HG02678 (cell line): ENCODE measurements around the gene RCOR2.
A peak's percentile ranks its signal among the peaks of the same experiment; 100 is the strongest.

ENCODE experiments used
- ATAC-seq: cut with Tn5 transposase; IDR thresholded peaks from one replicate; pipeline ENCODE4 v1.9.1; 2021; ENCODE audit warnings: mild to moderate bottlenecking, moderate library complexity; ENCODE audit not compliant: unreplicated experiment

The RCOR2 gene

DNA sequence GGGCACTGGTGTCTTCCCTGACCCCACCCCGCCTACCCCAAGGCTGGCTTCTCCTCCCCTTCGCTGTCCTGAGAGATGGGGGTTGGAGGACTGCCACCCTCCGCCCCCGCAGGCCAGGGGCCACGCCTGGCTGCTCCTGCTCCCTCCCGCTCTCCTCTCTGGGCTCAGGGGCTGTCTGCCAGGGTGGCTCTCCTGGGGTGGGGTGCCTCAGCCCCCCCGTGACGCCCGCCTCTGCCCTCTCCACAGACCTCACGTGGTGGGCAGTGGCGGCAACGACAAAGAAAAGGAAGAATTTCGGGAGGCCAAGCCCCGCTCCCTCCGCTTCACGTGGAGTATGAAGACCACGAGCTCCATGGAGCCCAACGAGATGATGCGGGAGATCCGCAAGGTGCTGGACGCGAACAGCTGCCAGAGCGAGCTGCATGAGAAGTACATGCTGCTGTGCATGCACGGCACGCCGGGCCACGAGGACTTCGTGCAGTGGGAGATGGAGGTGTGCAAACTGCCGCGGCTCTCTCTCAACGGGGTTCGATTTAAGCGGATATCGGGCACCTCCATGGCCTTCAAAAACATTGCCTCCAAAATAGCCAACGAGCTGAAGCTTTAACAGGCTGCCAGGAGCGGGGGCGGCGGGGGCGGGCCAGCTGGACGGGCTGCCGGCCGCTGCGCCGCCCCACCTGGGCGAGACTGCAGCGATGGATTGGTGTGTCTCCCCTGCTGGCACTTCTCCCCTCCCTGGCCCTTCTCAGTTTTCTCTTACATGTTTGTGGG is 8.1 kb downstream of the RCOR2 start:
- ATAC-seq = no peak

DNA sequence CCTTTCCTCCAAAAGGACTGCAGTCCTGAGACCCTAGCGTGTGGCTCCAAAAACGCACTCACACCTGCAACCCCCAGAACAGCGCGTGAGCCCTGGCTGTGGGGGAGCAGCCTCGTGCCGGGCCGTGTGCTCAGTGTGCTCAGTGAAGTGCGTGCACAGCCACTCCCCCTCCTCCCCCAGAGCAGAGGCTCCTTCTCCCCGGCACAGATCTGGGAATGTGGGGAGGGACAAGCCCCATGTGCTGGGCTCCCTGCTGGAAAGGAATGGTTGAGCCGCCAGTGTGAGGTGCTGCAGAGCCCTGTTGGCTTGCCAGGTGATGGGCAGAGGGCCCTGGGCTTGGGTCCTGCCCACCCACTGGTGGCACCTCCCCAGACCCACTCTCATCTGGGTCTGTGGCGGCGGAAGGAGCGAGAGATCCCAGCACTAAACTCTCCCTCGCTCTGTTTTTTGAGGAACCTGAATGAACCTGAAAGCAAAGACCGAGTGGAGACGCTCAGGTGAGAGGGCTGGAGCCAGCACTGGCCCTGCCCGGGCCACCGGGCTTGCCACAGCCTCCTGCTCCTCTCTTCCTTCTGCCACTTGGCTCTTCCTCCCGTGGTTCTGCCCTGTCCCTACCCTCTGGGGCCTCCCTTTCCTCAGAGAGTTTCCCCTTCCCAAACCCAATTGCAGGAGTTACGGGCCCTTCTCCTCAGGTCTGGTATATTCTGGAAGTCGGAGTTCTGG is 9.0 kb downstream of the RCOR2 start:
- no peak for ATAC-seq

GRCh38 chr11:63907063-63907462 is 9.9 kb downstream of the RCOR2 start:
- no peak for ATAC-seq

- no peak for ATAC-seq
Measured at GRCh38 chr11:63906585-63906984, 10.4 kb downstream of the RCOR2 start.

- ATAC-seq = no peak
Measured at GRCh38 chr11:63906087-63906486, 10.9 kb downstream of the RCOR2 start.

DNA sequence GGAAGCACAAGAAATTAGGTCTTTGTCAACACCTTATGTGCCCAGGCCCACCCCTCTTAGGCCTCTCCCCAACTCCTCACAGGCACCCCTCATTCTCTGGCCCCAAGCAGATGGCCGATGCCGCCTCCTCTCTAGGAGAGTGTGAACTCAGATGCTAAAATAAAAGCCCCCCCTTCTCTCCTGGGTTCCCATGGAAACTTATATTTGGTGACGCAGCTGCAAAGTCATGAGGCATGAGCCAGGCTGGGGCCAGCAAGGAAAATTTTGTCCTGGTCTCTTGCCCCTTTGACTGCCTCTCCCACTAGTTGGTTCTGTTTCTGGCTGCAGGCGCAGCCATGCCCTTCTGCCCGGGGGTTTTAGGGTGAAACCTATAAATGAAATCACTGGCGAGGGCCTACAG is 11.8 kb downstream of the RCOR2 start:
- ATAC-seq = no peak

DNA sequence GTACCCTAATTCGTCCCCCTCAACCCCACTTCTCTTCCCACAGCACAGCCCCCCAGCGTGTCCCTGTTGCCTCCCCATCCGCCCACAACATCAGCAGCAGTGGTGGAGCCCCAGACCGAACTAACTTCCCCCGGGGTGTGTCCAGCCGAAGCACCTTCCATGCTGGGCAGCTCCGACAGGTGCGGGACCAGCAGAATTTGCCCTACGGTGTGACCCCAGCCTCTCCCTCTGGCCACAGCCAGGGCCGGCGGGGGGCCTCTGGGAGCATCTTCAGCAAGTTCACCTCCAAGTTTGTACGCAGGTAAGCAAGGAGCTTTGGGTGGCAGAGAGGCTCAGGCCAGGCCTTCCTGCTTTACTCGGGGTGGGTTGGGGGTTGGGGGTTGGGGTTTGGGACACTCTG is 12.2 kb downstream of the RCOR2 start:
- ATAC-seq = no peak

DNA sequence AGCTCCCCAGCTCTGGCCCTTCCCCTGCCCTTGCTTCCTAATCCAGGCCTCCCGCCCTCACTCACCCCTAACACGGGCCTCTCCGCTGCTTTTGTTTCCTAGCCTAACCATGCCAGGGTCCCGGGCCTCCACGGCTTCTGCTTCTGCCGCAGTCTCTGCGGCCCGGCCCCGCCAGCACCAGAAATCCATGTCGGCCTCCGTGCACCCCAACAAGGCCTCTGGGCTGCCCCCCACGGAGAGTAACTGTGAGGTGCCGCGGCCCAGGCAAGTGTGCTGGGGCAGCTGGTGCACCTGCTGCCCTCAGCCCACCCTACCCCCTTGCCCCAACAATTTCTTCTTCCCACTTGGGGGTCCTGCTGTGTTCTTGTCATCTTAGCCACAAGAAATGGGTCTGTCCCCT is 13.1 kb downstream of the RCOR2 start:
- ATAC-seq = no peak

DNA sequence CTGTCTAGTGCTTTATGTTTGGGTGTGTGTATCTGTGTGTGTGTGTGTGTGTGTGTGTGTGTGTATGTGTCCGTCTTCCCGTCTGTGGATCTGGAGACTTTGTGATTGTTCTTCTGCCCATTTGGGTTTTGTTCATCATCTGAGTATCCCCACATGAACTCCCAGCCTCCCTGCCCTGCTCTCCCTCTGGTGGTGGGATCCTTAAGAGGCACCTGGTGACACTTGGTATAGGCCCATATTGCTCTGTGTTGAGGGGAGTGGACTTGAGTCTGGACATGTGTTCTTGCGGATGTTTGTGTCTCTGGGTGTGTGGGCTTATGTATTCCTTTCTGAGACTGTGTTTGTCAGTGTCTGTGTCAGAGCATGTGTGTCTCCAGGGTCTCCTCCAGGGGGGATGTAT is 15.3 kb downstream of the RCOR2 start:
- ATAC-seq = no peak

DNA sequence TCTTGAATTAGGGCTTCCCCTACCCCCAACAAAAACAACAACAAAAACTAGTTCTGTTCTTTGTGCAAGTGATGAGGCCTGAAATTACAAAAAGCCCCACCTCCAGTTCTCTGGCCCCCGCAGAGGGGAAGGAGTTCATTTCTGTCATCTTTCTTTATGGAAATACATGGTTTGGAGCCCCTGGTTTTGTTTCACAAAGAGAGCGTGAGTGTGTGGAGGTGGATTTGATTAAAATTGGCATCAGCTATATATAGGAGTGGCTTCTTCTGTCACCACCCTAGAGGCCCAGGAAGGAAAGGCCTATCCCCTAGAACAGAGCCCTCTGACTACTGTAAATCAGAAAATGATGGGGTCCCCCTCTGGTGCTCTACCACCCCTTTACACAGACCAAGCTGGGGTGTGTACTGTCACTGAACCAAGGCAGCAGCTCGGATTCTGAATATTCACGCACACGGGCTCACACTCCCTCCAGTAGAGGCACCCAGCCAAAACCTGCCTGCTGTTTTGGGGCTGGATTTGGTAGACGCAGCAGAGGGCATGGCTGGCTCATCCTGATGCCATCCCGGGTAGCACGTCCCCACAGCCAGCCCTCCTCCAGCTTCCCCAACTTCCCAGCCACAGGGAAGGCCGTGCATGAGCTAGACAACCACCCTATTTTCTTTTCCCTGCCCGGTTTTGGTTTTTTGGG is 19.4 kb downstream of the RCOR2 start:
- no peak for ATAC-seq

GRCh38 chr11:63896071-63896470 is 20.9 kb downstream of the RCOR2 start:
- ATAC-seq = no peak

- no peak for ATAC-seq
Measured at GRCh38 chr11:63893355-63893754, 23.6 kb downstream of the RCOR2 start.

GRCh38 chr11:63892228-63892627 is 24.7 kb downstream of the RCOR2 start:
- no peak for ATAC-seq

DNA sequence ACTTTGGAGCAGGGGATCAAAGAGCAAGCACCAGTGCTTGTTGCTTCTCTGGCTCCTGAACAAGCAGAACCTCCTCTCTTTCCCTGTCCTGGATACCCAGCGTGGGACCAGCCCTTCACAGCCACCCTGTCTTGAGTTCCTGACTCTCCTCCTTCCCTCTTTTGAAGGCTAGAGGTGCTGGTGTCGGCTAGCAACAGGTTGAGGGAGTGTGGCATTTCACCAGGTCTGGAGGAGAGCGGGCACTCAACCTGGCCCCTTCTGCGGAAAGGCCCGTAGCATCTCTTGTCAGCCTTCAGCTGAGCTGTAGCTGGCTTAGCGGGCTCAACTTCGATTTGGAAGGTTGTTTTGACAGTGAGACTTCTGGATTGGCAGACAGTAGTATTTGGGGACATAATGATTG is 26.6 kb downstream of the RCOR2 start:
- ATAC-seq = no peak

DNA sequence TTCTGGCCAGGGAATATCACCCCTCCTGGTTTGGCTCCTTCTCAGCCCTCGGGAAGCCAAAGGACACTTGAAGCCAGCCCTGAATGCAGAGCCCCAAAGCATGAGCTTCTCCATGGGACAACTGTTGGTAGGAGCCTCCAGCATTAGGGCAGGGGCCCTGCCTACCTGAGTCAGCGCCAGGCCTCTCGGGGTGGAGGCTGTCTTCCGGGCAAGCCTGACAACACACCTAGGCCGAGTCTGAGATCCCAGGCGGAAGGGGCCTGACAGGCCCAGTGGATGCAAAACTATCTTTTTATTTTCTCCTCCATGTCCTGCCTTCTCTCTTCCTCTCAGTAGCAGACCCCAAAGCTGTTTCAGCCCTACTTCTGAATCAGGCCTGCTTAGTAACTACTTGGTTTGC is 27.6 kb downstream of the RCOR2 start:
- no peak for ATAC-seq

DNA sequence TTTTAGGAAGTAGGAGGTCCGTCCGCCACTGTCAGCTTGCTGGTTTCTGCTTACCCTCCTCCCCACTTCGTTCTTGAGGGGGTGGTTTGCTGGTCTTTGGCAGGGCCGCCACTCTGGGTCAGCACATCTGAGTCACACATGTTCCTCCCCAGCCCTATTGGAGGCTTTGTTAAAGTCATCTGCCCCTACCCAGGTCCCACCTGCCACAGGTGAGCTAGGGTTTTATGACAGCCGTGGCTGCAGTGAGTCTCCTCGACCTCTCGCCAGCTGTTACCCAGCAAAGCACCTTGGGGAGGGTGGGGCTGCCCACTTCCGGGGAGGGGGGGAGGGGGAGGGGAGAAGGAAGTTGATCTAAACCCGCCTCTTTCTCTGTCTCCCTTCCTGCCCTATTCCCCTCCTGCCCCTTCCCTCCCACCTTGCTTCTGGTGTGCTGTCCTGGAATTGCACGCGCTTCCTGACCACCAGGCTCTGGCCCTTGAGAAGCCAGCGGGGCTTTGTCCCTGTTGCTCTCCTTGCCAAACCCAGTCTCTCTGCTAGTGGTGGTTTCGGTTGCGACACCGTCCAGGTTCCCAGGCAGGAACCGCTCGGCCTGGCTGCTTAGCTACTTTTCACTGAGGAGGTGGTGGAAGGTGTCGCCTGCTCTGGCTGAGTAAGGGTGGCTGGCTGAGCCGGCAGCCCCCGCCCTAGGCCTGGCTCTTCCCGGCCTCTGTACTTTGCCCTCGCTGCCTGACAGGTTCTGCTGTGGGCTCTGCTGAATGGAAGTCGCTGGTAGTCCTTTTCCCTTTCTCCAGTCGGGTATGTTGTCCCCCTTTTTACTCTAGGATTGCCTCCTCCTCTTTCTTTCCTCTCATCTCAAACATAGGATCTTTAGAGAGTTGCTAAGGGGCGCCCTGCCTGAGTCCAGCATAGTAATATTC is 28.5 kb downstream of the RCOR2 start:
- ATAC-seq = peak; percentile 59

DNA sequence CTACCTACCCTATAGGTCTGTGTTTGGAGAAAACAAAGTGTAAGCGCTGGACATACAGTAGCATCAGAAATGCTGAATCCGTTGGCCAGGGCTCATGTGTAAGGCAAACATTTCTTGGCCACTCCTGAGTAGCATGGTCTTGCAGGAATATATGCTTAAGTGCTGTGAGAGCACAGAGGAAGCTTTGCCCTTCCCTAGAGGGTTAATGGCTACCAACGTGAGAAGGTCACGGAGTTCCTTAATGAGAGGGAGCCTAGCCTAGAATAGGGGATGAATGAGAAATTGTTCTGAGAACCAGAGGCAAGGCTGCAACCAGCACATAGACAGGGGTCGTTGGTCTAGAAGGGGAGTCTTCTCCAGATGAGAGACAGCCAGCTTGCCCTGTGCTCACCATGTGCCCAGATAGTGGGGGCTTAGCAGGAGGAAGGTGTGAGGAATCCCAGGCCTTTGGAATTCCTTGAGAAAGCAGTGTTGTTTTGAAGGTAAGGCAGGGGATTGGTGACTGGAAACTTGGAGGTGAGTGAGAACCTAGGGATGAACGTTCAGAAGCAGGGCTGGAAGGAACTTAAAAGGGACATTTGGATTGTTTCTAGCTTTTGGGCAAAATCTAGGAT is 29.5 kb downstream of the RCOR2 start:
- no peak for ATAC-seq

- no peak for ATAC-seq
Measured at GRCh38 chr11:63884196-63884932, 32.6 kb downstream of the RCOR2 start.

DNA sequence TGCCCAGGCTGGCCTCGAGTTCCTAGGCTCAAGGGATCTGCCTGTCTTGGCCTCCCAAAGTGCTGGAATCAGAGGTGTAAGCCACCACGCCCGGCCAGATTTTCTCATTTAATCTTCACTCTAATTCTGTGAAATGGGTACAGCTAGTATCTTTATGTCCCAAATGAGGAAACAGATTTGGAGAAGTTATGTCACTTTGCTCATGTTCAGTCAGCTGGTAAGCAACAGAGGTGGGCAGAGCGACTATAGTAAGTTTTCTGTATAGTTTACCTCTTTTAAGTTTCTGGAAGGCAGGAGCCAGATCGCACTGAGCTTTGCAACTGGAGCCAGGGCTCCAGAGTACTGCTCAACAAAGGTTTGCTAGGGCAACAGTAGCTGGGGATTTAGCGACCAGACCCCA is 33.2 kb downstream of the RCOR2 start:
- ATAC-seq = no peak
